ENCODE data around the gene DRD2. TPM values are rescaled to one million over a fixed set of nuclear protein-coding genes. Genes with fewer than 3 reads are reported as not detected.

DRD2 gene
- total and polyA plus RNA-seq, 2 donors (not counting 3 experiments of a cell fraction or from before 2014, with no cell fraction given), result not detected

GRCh38 chr11:113472471-113472870 is 2.7 kb downstream of the DRD2 start:
- CTCF ChIA-PET, result no interaction called here
- no peak overlapping the region for H3K4me3 ChIP-seq (replicated peaks in 1 of 3; ENCODE audit: insufficient read depth in 1 of 3, low read depth in 1 of 3, low read length in 3 of 3)
- no peaks in the 10 kb centered on the region for H3K79me2 ChIP-seq (ENCODE audit: control insufficient read depth, insufficient read depth, low read length)
- dilution Hi-C loops (cut with MboI; ENCODE audit: extremely low pct_ligation_motif_present, low sequenced_read_pairs) (no loop called here), intact Hi-C loops (cut with micrococcal nuclease) (loop anchor here (5.0 kb wide), 1 partner anchor 160 kb away; the partner anchor contains the start of gene TTC12)
- H3K27me3 ChIP-seq (ENCODE audit: control insufficient read depth in 2 of 2, insufficient read depth in 2 of 2, low read length in 2 of 2), result peaks cover 7 to 13% of the 10 kb centered on the region in 2 experiments
- H3K4me2 ChIP-seq (ENCODE audit: insufficient read depth, low read length), result no peak overlapping the region
- H3K27ac ChIP-seq (ENCODE audit: insufficient read depth, low read depth, low read length), result no peak overlapping the region
- H4K20me1 ChIP-seq (replicated peaks; ENCODE audit: control insufficient read depth, extremely low read depth, insufficient read depth, low read length), result no peaks in the 10 kb centered on the region
- FAIRE-seq (no peak), DNase-seq (ENCODE audit: low read depth, low spot score) (no peak)
- POLR2A ChIA-PET, result no interaction called here
- TF ChIP-seq GATA2 (IDR thresholded peaks at IDR 0.05; ENCODE audit: insufficient read depth, insufficient read length, low read depth, low read length) (no peak), EZH2 (IDR thresholded peaks at IDR 0.05; ENCODE audit: borderline replicate concordance, low read depth, low read length, severe bottlenecking) (no peak), MAX (IDR thresholded peaks at IDR 0.05; ENCODE audit: insufficient read depth, insufficient read length) (no peak), JUN (IDR thresholded peaks at IDR 0.05; ENCODE audit: borderline replicate concordance, insufficient read depth, insufficient read length, low read depth) (no peak), POLR2A (IDR thresholded peaks at IDR 0.05; ENCODE audit: low read depth, low read length) (no peak)
- no peaks in the 10 kb centered on the region for H3K36me3 ChIP-seq (ENCODE audit: control insufficient read depth in 2 of 2, extremely low read depth in 1 of 2, insufficient read depth in 2 of 2, low read length in 2 of 2)
- H3K9me3 ChIP-seq (replicated peaks; ENCODE audit: control insufficient read depth, insufficient read depth, low read length), result no peaks in the 10 kb centered on the region
- no TSS peak for BruUV-seq (replicated peaks)
- no peak overlapping the region for H3K9ac ChIP-seq (replicated peaks; ENCODE audit: extremely low read depth, insufficient read depth, low read length)
- H3K9me1 ChIP-seq (replicated peaks; ENCODE audit: control insufficient read depth, extremely low read depth, insufficient read depth, low read length), result no peaks in the 10 kb centered on the region
- H2AFZ ChIP-seq (ENCODE audit: low read depth, low read length), result no peak overlapping the region
- no peaks in the 10 kb centered on the region for H3K4me1 ChIP-seq (ENCODE audit: control insufficient read depth, extremely low read depth, insufficient read depth, low read length)

- Histone ChIP-seq H3K9me3 (replicated peaks; ENCODE audit: control insufficient read depth, insufficient read depth, low read length) (no peaks in the 10 kb centered on the region), H3K4me1 (ENCODE audit: control insufficient read depth, extremely low read depth, insufficient read depth, low read length) (no peaks in the 10 kb centered on the region), H3K36me3 (ENCODE audit: control insufficient read depth in 2 of 2, extremely low read depth in 1 of 2, insufficient read depth in 2 of 2, low read length in 2 of 2) (no peaks in the 10 kb centered on the region), H3K9ac (replicated peaks; ENCODE audit: extremely low read depth, insufficient read depth, low read length) (no peak overlapping the region), H4K20me1 (replicated peaks; ENCODE audit: control insufficient read depth, extremely low read depth, insufficient read depth, low read length) (no peaks in the 10 kb centered on the region), H3K4me2 (ENCODE audit: insufficient read depth, low read length) (no peak overlapping the region), H3K9me1 (replicated peaks; ENCODE audit: control insufficient read depth, extremely low read depth, insufficient read depth, low read length) (no peaks in the 10 kb centered on the region), H3K27me3 (ENCODE audit: control insufficient read depth in 2 of 2, insufficient read depth in 2 of 2, low read length in 2 of 2) (peaks cover 2 to 7% of the 10 kb centered on the region in 2 experiments), H2AFZ (ENCODE audit: low read depth, low read length) (no peak overlapping the region), H3K27ac (ENCODE audit: insufficient read depth, low read depth, low read length) (no peak overlapping the region), H3K4me3 (replicated peaks in 1 of 3; ENCODE audit: insufficient read depth in 1 of 3, low read depth in 1 of 3, low read length in 3 of 3) (no peak overlapping the region), H3K79me2 (ENCODE audit: control insufficient read depth, insufficient read depth, low read length) (no peaks in the 10 kb centered on the region)
- ChIA-PET POLR2A (no interaction called here), CTCF (no interaction called here)
- TF ChIP-seq FOS (IDR thresholded peaks at IDR 0.05; ENCODE audit: borderline replicate concordance, insufficient read depth, low read length), result no peak
- no TSS peak for BruUV-seq (replicated peaks)
- intact Hi-C loops (cut with micrococcal nuclease), result loop anchor here (5.0 kb wide), 1 partner anchor 158 kb away; the partner anchor contains the start of gene TTC12
- DNase-seq (ENCODE audit: low read depth, low spot score), result no peak
- dilution Hi-C loops (cut with MboI; ENCODE audit: extremely low pct_ligation_motif_present, low sequenced_read_pairs), result no loop called here
- FAIRE-seq, result no peak
These were observed 5.0 kb downstream of the DRD2 start for GRCh38 chr11:113470233-113470632.

Measured in endothelial cell of umbilical vein (primary cell).